ENCODE measurements around the gene TAS1R2. TPM values are rescaled to one million over a fixed set of nuclear protein-coding genes. Genes with fewer than 3 reads are reported as not detected.
A peak's percentile ranks its signal among the peaks of the same experiment; 100 is the strongest.
"Not testable (repeated sequence)": the region's sequence is repeated elsewhere in the genome, so short reads cannot be mapped to it uniquely, and the experiment has no call there.

The TAS1R2 gene
- total RNA-seq, 6 experiments from 2014 or later: 0.07 TPM; not detected in 5

GRCh38 chr1:18899363-18900049 lies 40.0 kb upstream of the TAS1R2 start:
- no peaks in the 10 kb centered on the region for H3K9me3 ChIP-seq
- no peaks in the 10 kb centered on the region for H3K27me3 ChIP-seq
- H3K27ac ChIP-seq: peak overlapping the region in 2 of 3 donors; percentile 6 to 96
- peaks cover 0 to 49% (median 24%) of the 10 kb centered on the region in 4 donors for H3K4me1 ChIP-seq
- peaks cover 0 to 9% (median 4%) of the 10 kb centered on the region in 4 donors for H3K36me3 ChIP-seq
- ATAC-seq: peak in 1 of 4 donors; percentile 2
- intact Hi-C loops (cut with DNase I): no loop called here
- WGBS (ENCODE audit: insufficient coverage, low coverage, low lambda C conversion rate, missing lambda C conversion rate): 29% methylated on average over 4 of the region's 4 CpGs
- DNase-seq: no peak
- H3K4me3 ChIP-seq: peak overlapping the region in 2 of 3 donors; percentile 92 to 99
- TF ChIP-seq POLR2A (IDR thresholded peaks at IDR 0.05) (no peak), CTCF (IDR thresholded peaks at IDR 0.05) (no peak)

DNA sequence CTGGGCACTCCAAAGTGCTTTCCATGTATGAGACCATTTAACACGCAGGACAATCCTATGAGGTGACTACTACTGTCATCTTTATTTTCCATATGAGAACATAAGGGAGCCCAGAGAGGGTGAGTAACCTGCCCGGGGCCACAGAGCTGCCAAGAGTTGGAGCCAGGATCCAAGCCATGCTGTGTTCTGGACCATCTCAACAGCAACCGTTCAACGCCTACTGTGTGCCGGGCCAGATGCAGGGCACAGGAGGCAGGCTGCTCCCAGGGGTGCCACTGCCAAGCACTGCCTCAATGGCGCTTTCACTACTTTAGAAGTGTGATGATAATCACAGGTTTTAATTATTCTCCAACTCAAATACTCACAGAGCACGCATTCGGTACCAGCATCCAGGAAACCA lies 39.1 kb upstream of the TAS1R2 start:
- Histone ChIP-seq H3K36me3 (peaks cover 0 to 9% (median 4%) of the 10 kb centered on the region in 4 donors), H3K4me1 (peaks cover 0 to 52% (median 25%) of the 10 kb centered on the region in 4 donors), H3K27me3 (no peaks in the 10 kb centered on the region), H3K9me3 (no peaks in the 10 kb centered on the region), H3K4me3 (no peak overlapping the region), H3K27ac (peak overlapping the region in 1 of 3 donors; percentile 96)
- ATAC-seq (no peak), DNase-seq (no peak)
- WGBS (ENCODE audit: insufficient coverage, low coverage, low lambda C conversion rate, missing lambda C conversion rate): 80% methylated on average over 1 of the region's 8 CpGs
- intact Hi-C loops (cut with DNase I): no loop called here
- no peak for TF ChIP-seq POLR2A (IDR thresholded peaks at IDR 0.05)
- no peak for TF ChIP-seq CTCF (IDR thresholded peaks at IDR 0.05)

DNA sequence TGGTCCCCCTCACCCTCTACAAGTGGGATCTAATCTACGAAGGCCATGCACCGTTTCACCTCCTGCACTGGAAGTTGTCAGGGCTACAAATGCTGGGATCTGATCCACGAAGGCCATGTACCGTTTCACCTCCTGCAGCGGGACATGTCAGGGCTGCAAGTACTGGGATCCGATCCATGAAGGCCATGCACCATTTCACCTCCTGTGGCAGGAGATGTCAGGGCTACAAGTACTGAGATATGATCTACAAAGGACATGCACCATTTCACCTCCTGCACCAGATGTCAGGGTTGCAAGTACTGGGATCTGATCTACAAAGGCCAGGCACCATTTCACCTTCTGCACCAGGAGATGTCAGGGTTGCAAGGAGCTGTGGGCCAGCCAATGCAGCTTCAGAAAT lies 35.9 kb upstream of the TAS1R2 start:
- Histone ChIP-seq H3K36me3 (peaks cover 0 to 9% (median 4%) of the 10 kb centered on the region in 4 donors), H3K27me3 (no peaks in the 10 kb centered on the region), H3K9me3 (no peaks in the 10 kb centered on the region), H3K4me1 (peaks cover 0 to 72% (median 36%) of the 10 kb centered on the region in 4 donors), H3K4me3 (no peak overlapping the region), H3K27ac (no peak overlapping the region)
- intact Hi-C loops (cut with DNase I): no loop called here
- peak in 1 of 4 donors; percentile 5 for ATAC-seq
- TF ChIP-seq CTCF (IDR thresholded peaks at IDR 0.05): no peak
- no peak for TF ChIP-seq POLR2A (IDR thresholded peaks at IDR 0.05)
- WGBS (ENCODE audit: insufficient coverage, low coverage, low lambda C conversion rate, missing lambda C conversion rate): no CpG with 5 or more reads among the region's 6 CpGs
- DNase-seq: peak in 1 of 3 donors; percentile 56

GRCh38 chr1:18893120-18893519 lies 33.7 kb upstream of the TAS1R2 start:
- no peak overlapping the region for H3K27ac ChIP-seq
- ATAC-seq (no peak), DNase-seq (no peak)
- peaks cover 0 to 26% (median 11%) of the 10 kb centered on the region in 4 donors for H3K36me3 ChIP-seq
- no peaks in the 10 kb centered on the region for H3K9me3 ChIP-seq
- H3K4me1 ChIP-seq: peaks cover 0 to 57% (median 29%) of the 10 kb centered on the region in 4 donors
- intact Hi-C loops (cut with DNase I): no loop called here
- no peaks in the 10 kb centered on the region for H3K27me3 ChIP-seq
- H3K4me3 ChIP-seq: no peak overlapping the region
- WGBS (ENCODE audit: insufficient coverage, low coverage, low lambda C conversion rate, missing lambda C conversion rate): 76% methylated on average over 5 of the region's 7 CpGs
- no peak for TF ChIP-seq CTCF (IDR thresholded peaks at IDR 0.05)
- TF ChIP-seq POLR2A (IDR thresholded peaks at IDR 0.05): no peak

DNA sequence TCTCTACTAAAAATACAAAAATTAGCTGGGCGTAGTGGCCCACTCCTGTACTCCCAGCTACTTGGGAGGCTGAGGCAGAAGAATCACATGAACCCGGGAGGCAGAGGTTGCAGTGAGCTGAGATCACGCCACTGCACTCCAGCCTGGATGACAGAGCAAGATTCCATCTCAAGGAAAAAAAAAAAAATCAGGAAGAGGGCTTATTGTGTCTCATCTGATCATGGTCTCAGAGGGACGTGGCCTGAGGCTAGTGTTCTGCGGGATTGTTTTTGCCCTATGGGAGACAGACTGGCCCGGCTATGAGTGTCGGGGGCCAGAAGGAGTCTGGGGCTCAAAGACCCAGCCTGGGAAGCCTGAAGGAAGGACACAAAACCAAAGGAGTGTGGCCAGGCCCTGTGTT lies 32.4 kb upstream of the TAS1R2 start:
- H3K27me3 ChIP-seq; DNase-seq; ATAC-seq; H3K4me3 ChIP-seq; intact Hi-C loops (cut with DNase I); H3K27ac ChIP-seq; H3K9me3 ChIP-seq: not testable (repeated sequence)
- Histone ChIP-seq H3K4me1 (peaks cover 0 to 57% (median 28%) of the 10 kb centered on the region in 4 donors), H3K36me3 (peaks cover 0 to 28% (median 13%) of the 10 kb centered on the region in 4 donors)
- whole genome bisulfite sequencing (ENCODE audit: insufficient coverage, low coverage, low lambda C conversion rate, missing lambda C conversion rate): 86% methylated on average over 5 of the region's 7 CpGs
